Kidney (tissue), 14 donors: Measurements from ENCODE around the gene FAAH. TPM values are rescaled to one million over a fixed set of nuclear protein-coding genes. Genes with fewer than 3 reads are reported as not detected.

Experiments used
- DNase-seq, 5 donors: peaks; one replicate each; pipeline ENCODE4 v3.0.0-alpha.2; 2013 to 2020
- FAIRE-seq: peaks from 2 replicates; lab custom pipeline; 2012; peaks lifted over from hg19 to GRCh38; lab: Jason Lieb, UNC
- H3K27ac ChIP-seq, 2 donors: one replicate each; pipeline ENCODE4 v1.7.0; 2013; ENCODE audit warnings: low read depth in 2 of 2, low read length in 2 of 2, inconsistent platforms in 1 of 2
- H3K27me3 ChIP-seq: one replicate; pipeline ENCODE4 v1.7.1; 2013; ENCODE audit warnings: low read length, inconsistent platforms; ENCODE audit not compliant: control insufficient read depth, insufficient read depth
- H3K36me3 ChIP-seq, 3 donors: one replicate each; pipeline versions ENCODE4 v1.7.0 to v1.7.1; 2013; ENCODE audit warnings: low read length in 3 of 3, control low read depth in 1 of 3, inconsistent platforms in 1 of 3; ENCODE audit not compliant: insufficient read depth in 3 of 3, control insufficient read depth in 2 of 3
- H3K4me1 ChIP-seq, 3 donors: one replicate each; pipeline versions ENCODE4 v1.7.0 to v1.7.1; 2013; ENCODE audit warnings: low read length in 3 of 3, inconsistent platforms in 1 of 3, low read depth in 1 of 3; ENCODE audit not compliant: control insufficient read depth in 2 of 3, insufficient read depth in 2 of 3
- H3K4me3 ChIP-seq, 3 donors: one replicate each; pipeline versions ENCODE4 v1.7.0 to v1.8.1; 2013; ENCODE audit warnings: low read length in 3 of 3, control low read depth in 1 of 3, inconsistent platforms in 1 of 3
- H3K9ac ChIP-seq, 3 donors: one replicate each; pipeline versions ENCODE4 v1.7.0 to v1.7.1; 2013; ENCODE audit warnings: low read length in 3 of 3, control low read depth in 1 of 3, inconsistent platforms in 1 of 3
- H3K9me3 ChIP-seq, 3 donors: one replicate each; pipeline versions ENCODE4 v1.7.0 to v1.7.1; 2013; ENCODE audit warnings: low read length in 3 of 3, control low read depth in 1 of 3, inconsistent platforms in 1 of 3; ENCODE audit not compliant: control insufficient read depth in 2 of 3, insufficient read depth in 1 of 3
- intact Hi-C: fragments of 100-400 bp; cut with DNase I; formaldehyde crosslinking; loops from one replicate; pipeline ENCODE4 v1.11.1; 2022
- polyA plus RNA-seq: library from polyadenylated mRNA; stranded (reverse); fragments of 350-450 nt; fragmentation: Illumina TruSeq; extraction: RNeasy Lipid Tissue Mini Kit (QIAGEN cat#74804); gene quantifications from one replicate; pipeline ENCODE4 v1.2.3, GENCODE V29; 2014; ENCODE audit warnings: low read depth, low replicate concordance; ENCODE audit not compliant: insufficient read depth
- total RNA-seq: library from RNA; stranded (reverse); fragmentation: NEBNext Ultra II Directional; extraction: Animal tissue kit (Norgen Biotek cat#: 25700); gene quantifications from one replicate; pipeline ENCODE4 v1.2.1, GENCODE V29; 2021
- TF ChIP-seq, protein P1 (sequence below): IDR thresholded peaks from 3 replicates; pipeline ENCODE4 v1.5.1; 2012; ENCODE audit warnings: mild to moderate bottlenecking, moderate library complexity, borderline replicate concordance; ENCODE audit not compliant: insufficient read depth; ENCODE audit errors: extremely low read depth
- donor health status: control.
- donor health status: control.
- donor health status: control.
- donor health status: control.
- donor health status: control.
- donor health status: DM: yes; HTN: yes; CAD: no.
- donor health status: Normal renal cell carcinoma (clear cell type).

Gene FAAH
- total and polyA plus RNA-seq, 2 donors from 2014 or later, result 39.3 to 50.7 TPM

DNA sequence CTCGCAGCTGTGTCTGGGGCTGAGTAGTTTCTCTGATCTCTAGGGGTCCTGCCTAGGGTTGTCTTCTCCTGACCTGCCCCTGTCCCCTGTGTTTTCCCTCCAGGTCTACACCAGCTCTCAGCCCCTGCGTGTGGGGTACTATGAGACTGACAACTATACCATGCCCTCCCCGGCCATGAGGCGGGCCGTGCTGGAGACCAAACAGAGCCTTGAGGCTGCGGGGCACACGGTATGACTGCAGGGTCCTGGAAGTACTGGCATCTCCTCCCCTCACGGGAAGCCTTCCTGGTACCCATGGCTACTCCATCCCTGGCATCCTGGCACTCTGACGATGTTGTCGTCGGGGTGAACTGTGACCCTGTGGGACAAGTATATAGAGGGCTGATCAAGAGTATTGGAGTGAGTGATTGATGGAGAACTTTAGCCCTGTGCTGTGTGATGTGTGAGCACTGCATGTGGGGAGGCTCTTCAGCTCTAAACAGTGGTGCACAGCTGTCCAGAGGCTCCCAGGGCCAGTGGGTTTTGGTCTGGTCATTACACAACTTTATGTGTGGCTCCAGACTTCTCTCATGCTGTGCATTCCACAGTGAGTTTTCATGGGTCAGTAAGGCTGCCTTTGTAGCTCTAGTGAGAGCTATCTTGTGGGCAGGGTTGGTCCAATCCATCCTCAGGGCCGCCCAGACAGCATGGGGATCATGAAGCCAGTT, 14.4 kb downstream of the FAAH start:
- TF ChIP-seq, protein P1, sequence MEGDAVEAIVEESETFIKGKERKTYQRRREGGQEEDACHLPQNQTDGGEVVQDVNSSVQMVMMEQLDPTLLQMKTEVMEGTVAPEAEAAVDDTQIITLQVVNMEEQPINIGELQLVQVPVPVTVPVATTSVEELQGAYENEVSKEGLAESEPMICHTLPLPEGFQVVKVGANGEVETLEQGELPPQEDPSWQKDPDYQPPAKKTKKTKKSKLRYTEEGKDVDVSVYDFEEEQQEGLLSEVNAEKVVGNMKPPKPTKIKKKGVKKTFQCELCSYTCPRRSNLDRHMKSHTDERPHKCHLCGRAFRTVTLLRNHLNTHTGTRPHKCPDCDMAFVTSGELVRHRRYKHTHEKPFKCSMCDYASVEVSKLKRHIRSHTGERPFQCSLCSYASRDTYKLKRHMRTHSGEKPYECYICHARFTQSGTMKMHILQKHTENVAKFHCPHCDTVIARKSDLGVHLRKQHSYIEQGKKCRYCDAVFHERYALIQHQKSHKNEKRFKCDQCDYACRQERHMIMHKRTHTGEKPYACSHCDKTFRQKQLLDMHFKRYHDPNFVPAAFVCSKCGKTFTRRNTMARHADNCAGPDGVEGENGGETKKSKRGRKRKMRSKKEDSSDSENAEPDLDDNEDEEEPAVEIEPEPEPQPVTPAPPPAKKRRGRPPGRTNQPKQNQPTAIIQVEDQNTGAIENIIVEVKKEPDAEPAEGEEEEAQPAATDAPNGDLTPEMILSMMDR, result no peak
- H3K9me3 ChIP-seq, result no peaks in the 10 kb centered on the region
- H3K9ac ChIP-seq, result no peak overlapping the region
- H3K36me3 ChIP-seq, result peaks cover 0 to 28% (median 9%) of the 10 kb centered on the region in 3 donors
- no peak overlapping the region for H3K27ac ChIP-seq
- FAIRE-seq (no peak), DNase-seq (no peak)
- peaks cover 0 to 5% (median 0%) of the 10 kb centered on the region in 3 donors for H3K4me1 ChIP-seq
- H3K27me3 ChIP-seq, result no peaks in the 10 kb centered on the region
- no peak overlapping the region for H3K4me3 ChIP-seq
- intact Hi-C loops, result no loop called here

DNA sequence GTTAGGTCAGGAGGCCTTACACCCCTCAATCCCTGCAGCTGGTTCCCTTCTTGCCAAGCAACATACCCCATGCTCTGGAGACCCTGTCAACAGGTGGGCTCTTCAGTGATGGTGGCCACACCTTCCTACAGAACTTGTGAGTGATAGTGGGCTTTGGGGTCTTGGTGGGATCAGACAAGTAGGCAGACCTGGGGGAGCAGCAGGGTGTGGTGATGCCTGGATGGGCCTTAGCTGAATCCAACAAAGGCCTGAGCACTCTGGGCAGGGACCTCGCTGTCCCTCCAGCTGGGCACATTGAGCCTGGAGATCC, 14.9 kb downstream of the FAAH start:
- DNase-seq (no peak), FAIRE-seq (no peak)
- no peaks in the 10 kb centered on the region for H3K27me3 ChIP-seq
- H3K27ac ChIP-seq, result no peak overlapping the region
- no peaks in the 10 kb centered on the region for H3K9me3 ChIP-seq
- no peak overlapping the region for H3K4me3 ChIP-seq
- intact Hi-C loops, result no loop called here
- peaks cover 0 to 5% (median 0%) of the 10 kb centered on the region in 3 donors for H3K4me1 ChIP-seq
- H3K36me3 ChIP-seq, result peaks cover 0 to 28% (median 7%) of the 10 kb centered on the region in 3 donors
- TF ChIP-seq, protein P1, result no peak
- no peak overlapping the region for H3K9ac ChIP-seq

GRCh38 chr1:46410156-46411009, 16.3 kb downstream of the FAAH start:
- Histone ChIP-seq H3K9ac (no peak overlapping the region), H3K27me3 (no peaks in the 10 kb centered on the region), H3K4me3 (no peak overlapping the region), H3K36me3 (peaks cover 0 to 28% (median 7%) of the 10 kb centered on the region in 3 donors), H3K27ac (no peak overlapping the region), H3K4me1 (peaks cover 0 to 5% (median 0%) of the 10 kb centered on the region in 3 donors), H3K9me3 (no peaks in the 10 kb centered on the region)
- intact Hi-C loops, result no loop called here
- TF ChIP-seq, protein P1, result no peak
- no peak for DNase-seq
- no peak for FAIRE-seq
